IMR-90 (cell line): ENCODE measurements around the gene MCUR1.

Experiments
- CEBPB ChIP-seq: IDR thresholded peaks from 2 replicates; pipeline ENCODE4 v1.6.1; 2012; ENCODE audit warnings: low read depth, low read length, improper control_type of control experiment
- CTCF ChIP-seq: conservative IDR thresholded peaks from 2 replicates; pipeline ENCODE4 v1.5.1; 2012; ENCODE audit warnings: mild to moderate bottlenecking, low read depth, low read length, improper control_type of control experiment
- FOS ChIP-seq: fragments of 150-350 bp; IDR thresholded peaks from 2 replicates; pipeline ENCODE4 v1.6.1; 2016; ENCODE audit warnings: low read depth, low read length
- MAFK ChIP-seq: IDR thresholded peaks from 2 replicates; pipeline ENCODE4 v1.6.1; 2012; ENCODE audit warnings: low read depth, low read length, improper control_type of control experiment
- MAZ ChIP-seq: IDR thresholded peaks from 2 replicates; pipeline ENCODE4 v1.6.1; 2012; ENCODE audit warnings: low read depth, mild to moderate bottlenecking, low read length, improper control_type of control experiment, moderate library complexity, borderline replicate concordance
- MXI1 ChIP-seq: IDR thresholded peaks from 2 replicates; pipeline ENCODE4 v1.6.1; 2012; ENCODE audit warnings: low read depth, mild to moderate bottlenecking, low read length, moderate library complexity, borderline replicate concordance
- NFE2L2 ChIP-seq: fragments of 150-350 bp; IDR thresholded peaks from 2 replicates; pipeline ENCODE4 v1.6.1; 2016; ENCODE audit warnings: low read depth, mild to moderate bottlenecking, low read length
- POLR2A ChIP-seq: IDR thresholded peaks from 2 replicates; pipeline ENCODE4 v1.6.1; 2012; ENCODE audit warnings: mild to moderate bottlenecking, low read depth, low read length
- RFX5 ChIP-seq: IDR thresholded peaks from 2 replicates; pipeline ENCODE4 v1.8.0; 2012; ENCODE audit warnings: low read depth, mild to moderate bottlenecking, low read length, moderate library complexity
- SMC3 ChIP-seq: fragments of 150-350 bp; IDR thresholded peaks from 2 replicates; pipeline ENCODE4 v1.6.1; 2016; ENCODE audit warnings: low read depth, mild to moderate bottlenecking, antibody characterized with exemption, low read length, moderate library complexity
- USF2 ChIP-seq: fragments of 150-350 bp; IDR thresholded peaks from 2 replicates; pipeline ENCODE4 v1.6.1; 2017; ENCODE audit warnings: mild to moderate bottlenecking, antibody characterized with exemption, low read length, low read depth

- TF ChIP-seq NFE2L2 (no peak), CTCF (no peak), MAZ (no peak), USF2 (no peak), FOS (no peak), MXI1 (no peak), CEBPB (no peak), RFX5 (no peak), POLR2A (no peak), MAFK (no peak), SMC3 (no peak)
These were observed 17.6 kb downstream of the MCUR1 start for GRCh38 chr6:13796781-13797180.
